ENCODE results near the gene RPS6KA2. TPM values are rescaled to one million over a fixed set of nuclear protein-coding genes. Genes with fewer than 3 reads are reported as not detected.
"Not testable (repeated sequence)": the region's sequence is repeated elsewhere in the genome, so short reads cannot be mapped to it uniquely, and the experiment has no call there.

Gene RPS6KA2
- polyA plus RNA-seq, 1 experiment: 70.9 TPM

GRCh38 chr6:166389119-166389518 lies 237.9 kb downstream of the RPS6KA2 start:
- ChIA-PET CTCF (interaction anchor here (0.7 to 1.7 kb wide), 3 partner anchors 10 to 13 kb away, joined by 3 to 9 read pairs (median 5); no protein-coding TSS in a partner anchor), POLR2A (no interaction called here)
- H3K9me3 ChIP-seq (ENCODE audit: control insufficient read depth, insufficient read depth, low read length): no peaks in the 10 kb centered on the region
- no peak overlapping the region for H3K4me3 ChIP-seq (ENCODE audit: low read depth, low read length)
- peaks cover 32% of the 10 kb centered on the region for H3K27me3 ChIP-seq (ENCODE audit: control insufficient read depth, insufficient read depth, low read length)
- no peak for TF ChIP-seq CTCF (IDR thresholded peaks at IDR 0.05; ENCODE audit: low read depth, low read length)
- no peak for DNase-seq (ENCODE audit: low read depth, low spot score)
- H3K27ac ChIP-seq (ENCODE audit: low read depth, low read length): no peak overlapping the region

- Histone ChIP-seq H3K27me3 (ENCODE audit: control insufficient read depth, insufficient read depth, low read length) (peaks cover 25% of the 10 kb centered on the region), H3K4me3 (ENCODE audit: low read depth, low read length) (no peak overlapping the region), H3K27ac (ENCODE audit: low read depth, low read length) (no peak overlapping the region), H3K9me3 (ENCODE audit: control insufficient read depth, insufficient read depth, low read length) (no peaks in the 10 kb centered on the region)
- ChIA-PET CTCF (interaction anchor here (0.7 to 1.7 kb wide), 3 partner anchors 13 to 76 kb away, joined by 3 to 9 read pairs (median 5); no protein-coding TSS in a partner anchor), POLR2A (no interaction called here)
- no peak for TF ChIP-seq CTCF (IDR thresholded peaks at IDR 0.05; ENCODE audit: low read depth, low read length)
- no peak for DNase-seq (ENCODE audit: low read depth, low spot score)
These were observed 238.6 kb downstream of the RPS6KA2 start for GRCh38 chr6:166388290-166389004.

GRCh38 chr6:166387642-166388289 lies 239.3 kb downstream of the RPS6KA2 start:
- TF ChIP-seq CTCF (IDR thresholded peaks at IDR 0.05; ENCODE audit: low read depth, low read length): no peak
- H3K9me3 ChIP-seq (ENCODE audit: control insufficient read depth, insufficient read depth, low read length): no peaks in the 10 kb centered on the region
- ChIA-PET CTCF (interaction anchor here (1.3 to 1.7 kb wide), 3 partner anchors 13 to 112 kb away, joined by 3 to 9 read pairs (median 5); no protein-coding TSS in a partner anchor), POLR2A (no interaction called here)
- H3K27ac ChIP-seq (ENCODE audit: low read depth, low read length): no peak overlapping the region
- no peak for DNase-seq (ENCODE audit: low read depth, low spot score)
- no peak overlapping the region for H3K4me3 ChIP-seq (ENCODE audit: low read depth, low read length)
- H3K27me3 ChIP-seq (ENCODE audit: control insufficient read depth, insufficient read depth, low read length): peaks cover 20% of the 10 kb centered on the region

GRCh38 chr6:166387098-166387497 lies 240.0 kb downstream of the RPS6KA2 start:
- DNase-seq (ENCODE audit: low read depth, low spot score); H3K4me3 ChIP-seq (ENCODE audit: low read depth, low read length); H3K27ac ChIP-seq (ENCODE audit: low read depth, low read length); H3K9me3 ChIP-seq (ENCODE audit: control insufficient read depth, insufficient read depth, low read length); POLR2A ChIA-PET: not testable (repeated sequence)
- CTCF ChIA-PET: interaction anchor here (0.7 to 2.5 kb wide), 5 partner anchors 14 to 111 kb away, joined by 3 to 16 read pairs (median 5); no protein-coding TSS in a partner anchor
- peaks cover 14% of the 10 kb centered on the region for H3K27me3 ChIP-seq (ENCODE audit: control insufficient read depth, insufficient read depth, low read length)

- Histone ChIP-seq H3K4me3 (ENCODE audit: low read depth, low read length) (no peak overlapping the region), H3K9me3 (ENCODE audit: control insufficient read depth, insufficient read depth, low read length) (no peaks in the 10 kb centered on the region), H3K27ac (ENCODE audit: low read depth, low read length) (no peak overlapping the region), H3K27me3 (ENCODE audit: control insufficient read depth, insufficient read depth, low read length) (peaks cover 13% of the 10 kb centered on the region)
- ChIA-PET CTCF (interaction anchor here (2.5 kb wide), 1 partner anchor 15 kb away, joined by 16 read pairs; no protein-coding TSS in a partner anchor), POLR2A (no interaction called here)
- TF ChIP-seq CTCF (IDR thresholded peaks at IDR 0.05; ENCODE audit: low read depth, low read length): no peak
- DNase-seq (ENCODE audit: low read depth, low spot score): no peak
These were observed 240.9 kb downstream of the RPS6KA2 start for GRCh38 chr6:166386111-166386510.

GRCh38 chr6:166383802-166384363 lies 243.2 kb downstream of the RPS6KA2 start:
- Histone ChIP-seq H3K4me3 (ENCODE audit: low read depth, low read length) (peak overlapping the region; percentile 81), H3K27ac (ENCODE audit: low read depth, low read length) (peak overlapping the region; percentile 34)
- DNase-seq (ENCODE audit: low read depth, low spot score); H3K9me3 ChIP-seq (ENCODE audit: control insufficient read depth, insufficient read depth, low read length); H3K27me3 ChIP-seq (ENCODE audit: control insufficient read depth, insufficient read depth, low read length): not testable (repeated sequence)
- ChIA-PET CTCF (interaction anchor here (0.8 kb wide), 1 partner anchor 70 kb away, joined by 3 read pairs; no protein-coding TSS in a partner anchor), POLR2A (interaction anchor here (0.5 kb wide), 1 partner anchor 328 kb away, joined by 6 read pairs; no protein-coding TSS in a partner anchor)

Data from AG04450 (cell line).